Measurements from ENCODE around the gene SH3D19. TPM values are rescaled to one million over a fixed set of nuclear protein-coding genes. Genes with fewer than 3 reads are reported as not detected.
A peak's percentile ranks its signal among the peaks of the same experiment; 100 is the strongest.

Gene SH3D19
- total RNA-seq, 1 experiment from 2014 or later: 29.7 TPM

- Histone ChIP-seq H2BK20ac (ENCODE audit: low read depth, low read length, poor library complexity, severe bottlenecking) (no peak overlapping the region), H2AFZ (ENCODE audit: low read length) (no peak overlapping the region), H3K18ac (ENCODE audit: insufficient read length, low read depth, low read length) (no peak overlapping the region), H2BK12ac (ENCODE audit: insufficient read length, low read depth, low read length) (no peak overlapping the region), H4K5ac (ENCODE audit: insufficient read length, low read depth, low read length) (no peak overlapping the region), H4K20me1 (ENCODE audit: control insufficient read depth, insufficient read depth, insufficient read length) (no peaks in the 10 kb centered on the region), H3K9me3 (ENCODE audit: control insufficient read depth, low read depth, low read length) (no peaks in the 10 kb centered on the region), H3K4ac (ENCODE audit: low read depth, low read length) (no peak overlapping the region), H3K56ac (ENCODE audit: insufficient read length, low read depth, low read length) (no peak overlapping the region), H3K23ac (ENCODE audit: insufficient read length, low read depth, low read length) (no peak overlapping the region), H3K27me3 (ENCODE audit: insufficient read depth, low read length) (no peaks in the 10 kb centered on the region), H3T11ph (ENCODE audit: low read length) (no peak overlapping the region), H3K23me2 (ENCODE audit: insufficient read length, low read depth, low read length, poor library complexity, severe bottlenecking) (no peaks in the 10 kb centered on the region), H4K8ac (replicated peaks; ENCODE audit: insufficient read length, low read depth, low read length) (no peak overlapping the region), H2BK5ac (ENCODE audit: insufficient read length, low read length) (no peak overlapping the region), H3K9ac (ENCODE audit: extremely low read depth, insufficient read length, low read length) (no peak overlapping the region), H2BK120ac (ENCODE audit: low read depth, low read length, poor library complexity, severe bottlenecking) (no peak overlapping the region), H3K79me1 (ENCODE audit: insufficient read depth, low read depth, low read length, poor library complexity, severe bottlenecking) (no peaks in the 10 kb centered on the region), H3K27ac (ENCODE audit: insufficient read length, low read depth, low read length) (no peak overlapping the region), H2BK15ac (ENCODE audit: low read depth, low read length) (no peak overlapping the region), H2AK5ac (ENCODE audit: insufficient read length, low read length) (no peak overlapping the region), H3K79me2 (ENCODE audit: insufficient read depth, low read length) (no peaks in the 10 kb centered on the region), H3K14ac (ENCODE audit: insufficient read depth, low read length) (no peak overlapping the region), H3K4me2 (ENCODE audit: insufficient read depth, insufficient read length, low read length) (no peak overlapping the region), H4K91ac (ENCODE audit: insufficient read length, low read depth, low read length) (no peak overlapping the region), H3K4me1 (ENCODE audit: insufficient read depth, low read length) (no peaks in the 10 kb centered on the region)
- Mint-ChIP-seq H3K4me3 (no peak overlapping the region), H3K4me1 (peaks cover 7 to 8% of the 10 kb centered on the region in 2 experiments; a peak in 3 of 4 replicates), H3K27me3 (ENCODE audit: low read depth) (no peaks in the 10 kb centered on the region), H3K36me3 (ENCODE audit: insufficient read depth in 1 of 3, low read depth in 3 of 3) (peaks cover 14 to 47% (median 23%) of the 10 kb centered on the region in 3 experiments; a peak in 6 of 7 replicates), H3K27ac (0 out of 7 replicates have a peak overlapping the region, but pooled peaks of 1 of the 3 experiments have one; percentile 45), H3K9me3 (no peaks in the 10 kb centered on the region)
- DNase-seq: no peak
- no CpG with 5 or more reads among the region's 3 CpGs for WGBS (ENCODE audit: extremely low coverage, insufficient read length, low lambda C conversion rate)
- TF ChIP-seq CTCF (conservative IDR thresholded peaks at IDR 0.05): no peak
Observed at GRCh38 chr4:151147000-151147399, 178.4 kb downstream of the SH3D19 start.

Data from H9 (cell line).